ENCODE data around the gene CCDC154.

The CCDC154 gene

DNA sequence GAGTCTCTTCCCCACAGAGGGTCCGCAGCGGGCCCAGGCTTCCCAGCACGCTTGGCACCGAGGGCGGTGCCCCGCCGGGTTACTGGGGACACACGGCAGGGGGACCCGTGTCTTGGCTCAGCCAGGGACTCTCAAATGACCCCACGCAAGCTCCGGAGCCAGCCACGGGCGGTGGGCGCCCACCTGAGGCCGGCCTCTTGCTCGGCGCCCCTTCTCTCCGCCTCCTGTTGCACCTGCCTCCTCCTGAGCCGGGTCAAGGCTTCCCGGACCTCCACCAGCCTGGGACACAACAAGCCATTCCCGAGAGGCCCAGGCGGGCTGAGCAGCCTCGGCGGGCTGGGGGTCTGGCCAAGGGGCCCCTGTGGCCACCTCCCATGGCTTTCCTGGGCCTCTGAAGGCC is 1.7 kb downstream of the CCDC154 start:
- H3K9me3 ChIP-seq (ENCODE audit: control insufficient read depth, insufficient read depth, low read depth, low read length), result no peaks in the 10 kb centered on the region
- H3K36me3 ChIP-seq (ENCODE audit: control insufficient read depth in 2 of 2, insufficient read depth in 1 of 2, low read length in 2 of 2), result peaks cover 0 to 8% of the 10 kb centered on the region in 2 experiments; a peak in 1 of 3 replicates
- TF ChIP-seq EGR2 (tag by site-specific recombination; IDR thresholded peaks at IDR 0.05; ENCODE audit: low read depth) (no peak), ZNF398 (tag by site-specific recombination; IDR thresholded peaks at IDR 0.05) (no peak), KLF8 (tag by site-specific recombination; IDR thresholded peaks at IDR 0.05) (no peak), ZNF639 (tag by site-specific recombination; IDR thresholded peaks at IDR 0.05) (no peak), TCF7L2 (IDR thresholded peaks at IDR 0.05; ENCODE audit: borderline replicate concordance, low read depth, low read length) (no peak), ZNF549 (tag by site-specific recombination; IDR thresholded peaks at IDR 0.05) (no peak), ZNF211 (tag by site-specific recombination; IDR thresholded peaks at IDR 0.05; ENCODE audit: low read depth) (no peak), ZNF18 (tag by site-specific recombination; IDR thresholded peaks at IDR 0.05) (no peak), RBAK (tag by site-specific recombination; IDR thresholded peaks at IDR 0.05) (no peak), ZNF510 (tag by site-specific recombination; IDR thresholded peaks at IDR 0.05; ENCODE audit: insufficient replicate concordance) (no peak), ZNF560 (tag by site-specific recombination; IDR thresholded peaks at IDR 0.05; ENCODE audit: borderline replicate concordance) (no peak), ZSCAN23 (tag by site-specific recombination; IDR thresholded peaks at IDR 0.05) (no peak), ZNF548 (tag by site-specific recombination; IDR thresholded peaks at IDR 0.05) (no peak), ZNF76 (tag by site-specific recombination; IDR thresholded peaks at IDR 0.05; ENCODE audit: borderline replicate concordance, low read depth) (no peak)
- TF ChIP-seq, protein P1, sequence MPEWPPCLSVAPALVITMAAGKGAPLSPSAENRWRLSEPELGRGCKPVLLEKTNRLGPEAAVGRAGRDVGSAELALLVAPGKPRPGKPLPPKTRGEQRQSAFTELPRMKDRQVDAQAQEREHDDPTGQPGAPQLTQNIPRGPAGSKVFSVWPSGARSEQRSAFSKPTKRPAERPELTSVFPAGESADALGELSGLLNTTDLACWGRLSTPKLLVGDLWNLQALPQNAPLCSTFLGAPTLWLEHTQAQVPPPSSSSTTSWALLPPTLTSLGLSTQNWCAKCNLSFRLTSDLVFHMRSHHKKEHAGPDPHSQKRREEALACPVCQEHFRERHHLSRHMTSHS (tag by site-specific recombination; IDR thresholded peaks at IDR 0.05), result no peak
- ChIA-PET POLR2A (interaction anchor here (0.6 kb wide), 1 partner anchor 22 kb away, joined by 3 read pairs; the partner anchor contains the start of gene UQCC4), CTCF (no interaction called here)
- no peaks in the 10 kb centered on the region for H3K4me1 ChIP-seq (ENCODE audit: control insufficient read depth, insufficient read depth, low read length)
- H3K27ac ChIP-seq (ENCODE audit: extremely low read depth, low read depth, low read length), result no peak overlapping the region
- H3K4me3 ChIP-seq (ENCODE audit: low read depth, low read length), result no peak overlapping the region

GRCh38 chr16:1441391-1441829 is 2.9 kb downstream of the CCDC154 start:
- TF ChIP-seq ZNF677 (tag by site-specific recombination; IDR thresholded peaks at IDR 0.05), result no peak
- TF ChIP-seq ZNF571 (tag by site-specific recombination; IDR thresholded peaks at IDR 0.05), result no peak
- TF ChIP-seq ZNF426 (tag by site-specific recombination; IDR thresholded peaks at IDR 0.05), result no peak
- TF ChIP-seq ZNF202 (tag by site-specific recombination; IDR thresholded peaks at IDR 0.05; ENCODE audit: borderline replicate concordance), result no peak
- no peak for TF ChIP-seq SCRT1 (tag by site-specific recombination; IDR thresholded peaks at IDR 0.05; ENCODE audit: borderline replicate concordance)
- TF ChIP-seq, protein P2, sequence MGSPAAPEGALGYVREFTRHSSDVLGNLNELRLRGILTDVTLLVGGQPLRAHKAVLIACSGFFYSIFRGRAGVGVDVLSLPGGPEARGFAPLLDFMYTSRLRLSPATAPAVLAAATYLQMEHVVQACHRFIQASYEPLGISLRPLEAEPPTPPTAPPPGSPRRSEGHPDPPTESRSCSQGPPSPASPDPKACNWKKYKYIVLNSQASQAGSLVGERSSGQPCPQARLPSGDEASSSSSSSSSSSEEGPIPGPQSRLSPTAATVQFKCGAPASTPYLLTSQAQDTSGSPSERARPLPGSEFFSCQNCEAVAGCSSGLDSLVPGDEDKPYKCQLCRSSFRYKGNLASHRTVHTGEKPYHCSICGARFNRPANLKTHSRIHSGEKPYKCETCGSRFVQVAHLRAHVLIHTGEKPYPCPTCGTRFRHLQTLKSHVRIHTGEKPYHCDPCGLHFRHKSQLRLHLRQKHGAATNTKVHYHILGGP (tag by site-specific recombination; IDR thresholded peaks at IDR 0.05), result 0 out of 2 replicates have a peak, but pooled peaks have one; percentile 21
- peak; percentile 25; the same call in 1 of the 2 replicates for TF ChIP-seq ZFHX2 (tag by site-specific recombination; conservative IDR thresholded peaks at IDR 0.05)
- TF ChIP-seq RBAK (tag by site-specific recombination; IDR thresholded peaks at IDR 0.05), result no peak
- no peak for TF ChIP-seq HOXD13 (CRISPR knock-in tag; IDR thresholded peaks at IDR 0.05; ENCODE audit: borderline replicate concordance)
- peak; percentile 48 for TF ChIP-seq ZIC2 (tag by site-specific recombination; IDR thresholded peaks at IDR 0.05)
- TF ChIP-seq ZNF157 (tag by site-specific recombination; IDR thresholded peaks at IDR 0.05), result no peak
- no peak for TF ChIP-seq MYNN (tag by site-specific recombination; IDR thresholded peaks at IDR 0.05; ENCODE audit: borderline replicate concordance)
- peak; percentile 60; the same call in 1 of the 2 replicates for TF ChIP-seq EGR2 (tag by site-specific recombination; IDR thresholded peaks at IDR 0.05; ENCODE audit: low read depth)
- ChIA-PET POLR2A (no interaction called here), CTCF (no interaction called here)
- no peak overlapping the region for H3K27ac ChIP-seq (ENCODE audit: extremely low read depth, low read depth, low read length)
- H3K36me3 ChIP-seq (ENCODE audit: control insufficient read depth in 2 of 2, insufficient read depth in 1 of 2, low read length in 2 of 2), result peaks cover 0 to under 1% of the 10 kb centered on the region in 2 experiments; a peak in 1 of 3 replicates
- no peaks in the 10 kb centered on the region for H3K4me1 ChIP-seq (ENCODE audit: control insufficient read depth, insufficient read depth, low read length)
- no peak overlapping the region for H3K4me3 ChIP-seq (ENCODE audit: low read depth, low read length)
- H3K9me3 ChIP-seq (ENCODE audit: control insufficient read depth, insufficient read depth, low read depth, low read length), result no peaks in the 10 kb centered on the region

All from HEK293 (cell line).